Mesenchymal stem cell (in vitro differentiated cells and primary cell): ENCODE data around the gene IVD.
A peak's percentile ranks its signal among the peaks of the same experiment; 100 is the strongest.

ENCODE experiments used
- DNase-seq: peaks from one replicate; pipeline ENCODE4 v3.0.0-alpha.2; 2013
- H2AFZ ChIP-seq: one replicate; pipeline ENCODE4 v1.6.1; 2013; ENCODE audit warnings: low read depth, mild to moderate bottlenecking, control low read depth, inconsistent platforms, low read length, moderate library complexity
- H2AK5ac ChIP-seq: 2 replicates; pipeline ENCODE4 v1.6.1; 2013; ENCODE audit warnings: low read length, moderate library complexity, mild to moderate bottlenecking, inconsistent platforms; ENCODE audit not compliant: severe bottlenecking
- H2BK120ac ChIP-seq: one replicate; pipeline ENCODE4 v1.6.1; 2013; ENCODE audit warnings: low read depth, mild to moderate bottlenecking, inconsistent platforms, low read length, moderate library complexity
- H2BK12ac ChIP-seq, 2 experiments: one replicate each; pipeline ENCODE4 v1.6.1; 2013; ENCODE audit warnings: inconsistent platforms in 2 of 2, low read length in 2 of 2, mild to moderate bottlenecking in 2 of 2, moderate library complexity in 2 of 2, control low read depth in 1 of 2
- H2BK15ac ChIP-seq: one replicate; pipeline ENCODE4 v1.6.1; 2013; ENCODE audit warnings: mild to moderate bottlenecking, low read depth, inconsistent platforms; ENCODE audit not compliant: poor library complexity, severe bottlenecking
- H2BK5ac ChIP-seq: 2 replicates; pipeline ENCODE4 v1.6.1; 2013; ENCODE audit warnings: low read depth, mild to moderate bottlenecking, low read length, control low read depth, inconsistent platforms; ENCODE audit not compliant: poor library complexity, severe bottlenecking
- H3K14ac ChIP-seq, 2 experiments: one replicate each; pipeline ENCODE4 v1.6.1; 2013; ENCODE audit warnings: inconsistent platforms in 2 of 2, low read length in 2 of 2, control low read depth in 1 of 2, mild to moderate bottlenecking in 1 of 2, moderate library complexity in 1 of 2
- H3K18ac ChIP-seq, 2 experiments: one replicate each; pipeline ENCODE4 v1.6.1; 2013; ENCODE audit warnings: inconsistent platforms in 2 of 2, low read length in 2 of 2, control low read depth in 1 of 2, low read depth in 1 of 2, mild to moderate bottlenecking in 1 of 2
- H3K23ac ChIP-seq, 2 experiments: one replicate each; pipeline ENCODE4 v1.6.1; 2013; ENCODE audit warnings: inconsistent platforms in 2 of 2, low read length in 2 of 2, mild to moderate bottlenecking in 2 of 2, moderate library complexity in 2 of 2, control low read depth in 1 of 2
- H3K27ac ChIP-seq: 2 replicates; pipeline ENCODE4 v1.5.1; 2013; ENCODE audit warnings: mild to moderate bottlenecking, moderate library complexity, low read length, control low read depth, inconsistent platforms; ENCODE audit not compliant: poor library complexity, severe bottlenecking
- H3K27me3 ChIP-seq, 2 experiments: 2 replicates each; pipeline versions ENCODE4 v1.6.1 to v1.7.0; 2013; ENCODE audit warnings: low read length in 2 of 2, mild to moderate bottlenecking in 2 of 2, moderate library complexity in 2 of 2, control low read depth in 1 of 2, inconsistent platforms in 1 of 2; ENCODE audit not compliant: control insufficient read depth in 1 of 2, insufficient read depth in 1 of 2
- H3K36me3 ChIP-seq, 2 experiments: 2 replicates each; pipeline versions ENCODE4 v1.6.1 to v1.7.0; 2013; ENCODE audit warnings: low read length in 2 of 2, control low read depth in 1 of 2, inconsistent platforms in 1 of 2, low read depth in 1 of 2, mild to moderate bottlenecking in 1 of 2; ENCODE audit not compliant: insufficient read depth in 2 of 2, control insufficient read depth in 1 of 2
- H3K4ac ChIP-seq, 2 experiments: one replicate each; pipeline ENCODE4 v1.6.1; 2013; ENCODE audit warnings: inconsistent platforms in 2 of 2, low read length in 2 of 2, mild to moderate bottlenecking in 2 of 2, moderate library complexity in 2 of 2, control low read depth in 1 of 2, low read depth in 1 of 2
- H3K4me1 ChIP-seq: 2 replicates; pipeline ENCODE4 v1.6.1; 2013; ENCODE audit warnings: low read depth, low read length, control low read depth; ENCODE audit not compliant: control insufficient read depth, insufficient read depth
- H3K4me2 ChIP-seq: 2 replicates; pipeline ENCODE4 v1.6.1; 2013; ENCODE audit warnings: low read length, mild to moderate bottlenecking, inconsistent platforms; ENCODE audit not compliant: poor library complexity, severe bottlenecking
- H3K4me3 ChIP-seq, 2 experiments: 2 replicates each; pipeline versions ENCODE4 v1.5.1 to v1.7.0; 2013; ENCODE audit warnings: low read length in 2 of 2, mild to moderate bottlenecking in 2 of 2, control low read depth in 1 of 2, low read depth in 1 of 2; ENCODE audit not compliant: insufficient read depth in 1 of 2
- H3K79me1 ChIP-seq: replicated peaks from 2 replicates; pipeline ENCODE4 v1.6.1; 2013; ENCODE audit warnings: mild to moderate bottlenecking, control low read depth, low read length, inconsistent platforms; ENCODE audit not compliant: poor library complexity, severe bottlenecking
- H3K9ac ChIP-seq: 2 replicates; pipeline ENCODE4 v1.7.0; 2013; ENCODE audit warnings: mild to moderate bottlenecking, low read length, moderate library complexity
- H3K9me3 ChIP-seq: 2 replicates; pipeline ENCODE4 v1.7.0; 2013; ENCODE audit warnings: mild to moderate bottlenecking, low read length; ENCODE audit not compliant: control insufficient read depth
- H4K8ac ChIP-seq: one replicate; pipeline ENCODE4 v1.6.1; 2013; ENCODE audit warnings: inconsistent platforms, mild to moderate bottlenecking, low read length, moderate library complexity
- H4K91ac ChIP-seq: one replicate; pipeline ENCODE4 v1.6.1; 2013; ENCODE audit warnings: mild to moderate bottlenecking, low read length, inconsistent platforms
- WGBS: methylation state at CpG from one replicate; pipeline ENCODE4 v1.1.7; 2013; ENCODE audit warnings: mixed read lengths; 5-methylcytosine and 5-hydroxymethylcytosine counted together

Gene IVD

DNA sequence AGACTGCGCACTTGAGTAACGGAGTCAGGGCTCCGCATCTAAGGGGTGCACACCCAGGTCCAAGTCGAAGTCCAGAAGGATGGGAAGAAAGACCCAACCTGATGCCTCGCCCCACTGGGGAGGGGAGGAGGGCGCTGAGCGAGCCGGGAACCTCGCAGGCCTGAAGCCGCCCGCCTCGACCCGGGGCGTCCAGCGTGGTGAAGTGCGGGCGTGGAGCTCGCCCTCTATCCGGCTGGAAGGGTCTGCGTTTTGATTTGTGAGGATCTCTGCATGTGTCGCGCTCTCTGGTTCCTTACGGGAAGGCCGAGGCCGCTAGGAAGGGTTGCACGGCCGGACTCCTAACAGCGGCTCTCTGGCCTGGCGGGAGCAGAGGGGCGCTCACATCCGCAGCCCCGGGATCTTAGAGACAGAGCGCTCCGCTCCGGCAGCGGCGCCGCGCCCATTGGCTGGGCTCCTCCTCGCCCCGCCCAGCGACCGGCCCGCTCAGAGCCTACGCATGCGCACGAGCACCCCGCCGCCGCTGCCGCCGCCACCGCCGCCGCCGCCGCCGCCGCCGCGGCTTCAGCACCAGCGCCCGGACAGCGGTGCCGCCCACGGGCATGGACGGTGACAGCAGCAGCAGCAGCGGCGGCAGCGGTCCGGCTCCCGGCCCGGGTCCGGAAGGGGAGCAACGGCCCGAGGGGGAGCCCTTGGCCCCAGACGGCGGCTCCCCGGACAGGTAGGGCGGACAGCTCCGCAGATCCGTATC lies 47.7 kb upstream of the IVD start, which contains the start of gene DISP2:
Gene DISP2, plus strand, starts transcription at position 497 of the 748 bp plus-strand sequence. Its CDS starts 103 bp downstream, at position 600.
- H3K23ac ChIP-seq: no peak within 1 kb of the TSS
- no peak within 1 kb of the TSS for H3K14ac ChIP-seq
- H2BK120ac ChIP-seq: no peak within 1 kb of the TSS
- peak within 1 kb of the TSS in 1 of 2 experiments; percentile 8 for H3K18ac ChIP-seq
- H2AFZ ChIP-seq: peak within 1 kb of the TSS; percentile 78
- H3K4me3 ChIP-seq: peak within 1 kb of the TSS; percentile 48 to 78
- no peak within 1 kb of the TSS for H4K8ac ChIP-seq
- H3K4me1 ChIP-seq: peaks cover 23% of the 10 kb centered on the region
- H3K27me3 ChIP-seq: peaks cover 38 to 69% of the 10 kb centered on the region in 2 experiments
- H3K4ac ChIP-seq: no peak within 1 kb of the TSS
- H3K79me1 ChIP-seq: no peaks in the 10 kb centered on the region
- no peak within 1 kb of the TSS for H2BK12ac ChIP-seq
- H2AK5ac ChIP-seq: no peak within 1 kb of the TSS
- peak; percentile 80 for DNase-seq
- 4% methylated on average over 68 of the region's 82 CpGs for WGBS
- no peak within 1 kb of the TSS for H2BK5ac ChIP-seq
- H3K9ac ChIP-seq: no peak within 1 kb of the TSS
- no peaks in the 10 kb centered on the region for H3K36me3 ChIP-seq
- no peak within 1 kb of the TSS for H4K91ac ChIP-seq
- H2BK15ac ChIP-seq: no peak within 1 kb of the TSS
- H3K9me3 ChIP-seq: no peaks in the 10 kb centered on the region
- H3K4me2 ChIP-seq: peak within 1 kb of the TSS; percentile 99
- H3K27ac ChIP-seq: no peak within 1 kb of the TSS

- Histone ChIP-seq H3K23ac (no peak overlapping the region), H2AFZ (no peak overlapping the region), H4K8ac (no peak overlapping the region), H3K4ac (no peak overlapping the region), H3K36me3 (no peaks in the 10 kb centered on the region), H2BK5ac (no peak overlapping the region), H3K9me3 (no peaks in the 10 kb centered on the region), H3K4me2 (peak overlapping the region; percentile 85), H3K27me3 (peaks cover 42 to 67% of the 10 kb centered on the region in 2 experiments), H2BK15ac (no peak overlapping the region), H3K14ac (no peak overlapping the region), H3K79me1 (no peaks in the 10 kb centered on the region), H4K91ac (no peak overlapping the region), H3K9ac (no peak overlapping the region), H3K4me3 (peak overlapping the region; percentile 48 to 65), H2BK12ac (no peak overlapping the region), H3K4me1 (peaks cover 23% of the 10 kb centered on the region), H3K18ac (no peak overlapping the region), H2AK5ac (no peak overlapping the region), H3K27ac (no peak overlapping the region), H2BK120ac (no peak overlapping the region)
- DNase-seq: no peak
- 13% methylated on average over 30 of the region's 31 CpGs for WGBS
These were observed 46.9 kb upstream of the IVD start for GRCh38 chr15:40358471-40359353.

- Histone ChIP-seq H3K4me2 (no peak overlapping the region), H3K14ac (no peak overlapping the region), H3K27ac (no peak overlapping the region), H2AFZ (no peak overlapping the region), H3K18ac (no peak overlapping the region), H2BK12ac (no peak overlapping the region), H3K79me1 (no peaks in the 10 kb centered on the region), H3K23ac (no peak overlapping the region), H3K9me3 (no peaks in the 10 kb centered on the region), H3K27me3 (peaks cover 48 to 65% of the 10 kb centered on the region in 2 experiments), H4K91ac (no peak overlapping the region), H3K4ac (no peak overlapping the region), H3K9ac (no peak overlapping the region), H3K4me1 (peaks cover 13% of the 10 kb centered on the region), H2AK5ac (no peak overlapping the region), H2BK15ac (no peak overlapping the region), H2BK120ac (no peak overlapping the region), H3K36me3 (no peaks in the 10 kb centered on the region), H2BK5ac (no peak overlapping the region), H3K4me3 (no peak overlapping the region), H4K8ac (no peak overlapping the region)
- 76% methylated on average over 4 of the region's 4 CpGs for WGBS
- DNase-seq: no peak
These were observed 45.6 kb upstream of the IVD start for GRCh38 chr15:40360015-40360414.

- no peak overlapping the region for H3K18ac ChIP-seq
- H3K4me2 ChIP-seq: no peak overlapping the region
- no peak overlapping the region for H3K4ac ChIP-seq
- H3K36me3 ChIP-seq: no peaks in the 10 kb centered on the region
- no peak overlapping the region for H2BK12ac ChIP-seq
- DNase-seq: no peak
- H2BK5ac ChIP-seq: no peak overlapping the region
- H3K9me3 ChIP-seq: no peaks in the 10 kb centered on the region
- H4K91ac ChIP-seq: no peak overlapping the region
- no peak overlapping the region for H2AFZ ChIP-seq
- no peaks in the 10 kb centered on the region for H3K79me1 ChIP-seq
- no peak overlapping the region for H3K14ac ChIP-seq
- H3K4me1 ChIP-seq: peaks cover 13% of the 10 kb centered on the region
- H3K27me3 ChIP-seq: peaks cover 57 to 70% of the 10 kb centered on the region in 2 experiments
- no peak overlapping the region for H2BK15ac ChIP-seq
- no peak overlapping the region for H3K27ac ChIP-seq
- no peak overlapping the region for H3K9ac ChIP-seq
- no peak overlapping the region for H2AK5ac ChIP-seq
- 91% methylated on average over 2 of the region's 2 CpGs for WGBS
- H3K23ac ChIP-seq: no peak overlapping the region
- no peak overlapping the region for H4K8ac ChIP-seq
- no peak overlapping the region for H3K4me3 ChIP-seq
- no peak overlapping the region for H2BK120ac ChIP-seq
These were observed 44.0 kb upstream of the IVD start for GRCh38 chr15:40361640-40362039.
